SK-N-MC (cell line): ENCODE results near the gene OR2B6.

ENCODE experiments used
- EZH2 ChIP-seq: fragments of 200-600 bp; sonication (generic); IDR thresholded peaks from one replicate; pipeline ENCODE4 v1.6.1; 2017; ENCODE audit warnings: antibody characterized with exemption
- FOXP2 ChIP-seq: optimal IDR thresholded peaks from 2 replicates; pipeline ENCODE3; 2011; ENCODE audit warnings: mild to moderate bottlenecking, moderate library complexity; ENCODE audit not compliant: insufficient read depth; ENCODE audit errors: extremely low read length, control extremely low read depth
- POLR2AphosphoS5 ChIP-seq: IDR thresholded peaks from 2 replicates; pipeline ENCODE4 v1.6.1; 2012; ENCODE audit warnings: mild to moderate bottlenecking, low read depth, low read length, borderline replicate concordance

- TF ChIP-seq EZH2 = no peak
- no peak for TF ChIP-seq FOXP2
- no peak for TF ChIP-seq POLR2AphosphoS5
Observed at GRCh38 chr6:27911956-27912446, 45.0 kb upstream of the OR2B6 start, which contains the start of gene OR2B2.
